ENCODE data around the gene IP6K3.

The IP6K3 gene

DNA sequence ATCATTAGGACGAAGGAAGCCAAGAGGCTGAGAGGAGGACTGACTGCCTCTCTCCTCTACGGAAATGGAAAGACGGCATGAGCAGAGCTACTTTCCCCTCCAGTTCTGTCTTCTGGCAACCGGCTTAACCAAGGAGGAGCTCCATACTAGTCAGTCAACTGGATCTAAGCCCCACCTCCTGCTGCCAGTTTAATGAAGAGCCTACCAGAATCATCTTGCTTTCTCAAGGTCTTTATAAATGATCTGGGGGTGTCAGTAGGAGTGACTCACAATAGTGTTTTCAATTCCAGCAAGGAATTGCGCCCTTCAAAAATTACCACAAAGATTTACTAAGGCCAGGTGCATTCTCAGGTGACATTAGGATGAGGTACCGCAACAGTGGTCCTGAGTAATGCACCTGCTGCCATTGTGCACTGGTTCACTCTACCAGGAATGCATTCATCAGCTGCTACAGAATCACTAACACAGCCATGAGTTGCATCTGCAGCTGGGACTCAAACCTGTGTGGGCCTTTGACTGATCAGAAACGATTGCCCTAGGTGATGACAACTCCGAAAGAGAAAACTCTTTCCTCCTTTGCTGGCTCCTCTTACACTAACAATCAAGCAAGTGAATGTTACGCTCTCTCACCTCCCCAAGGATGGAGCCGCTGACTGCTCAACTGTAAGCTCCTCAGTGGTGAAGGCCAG is 38.0 kb downstream of the IP6K3 start:
- DNase-seq (ENCODE audit: extremely low read depth, low read depth), result no peak
- H3K4me3 ChIP-seq (replicated peaks; ENCODE audit: low read depth, low read length), result no peak overlapping the region
- TF ChIP-seq, protein P1, sequence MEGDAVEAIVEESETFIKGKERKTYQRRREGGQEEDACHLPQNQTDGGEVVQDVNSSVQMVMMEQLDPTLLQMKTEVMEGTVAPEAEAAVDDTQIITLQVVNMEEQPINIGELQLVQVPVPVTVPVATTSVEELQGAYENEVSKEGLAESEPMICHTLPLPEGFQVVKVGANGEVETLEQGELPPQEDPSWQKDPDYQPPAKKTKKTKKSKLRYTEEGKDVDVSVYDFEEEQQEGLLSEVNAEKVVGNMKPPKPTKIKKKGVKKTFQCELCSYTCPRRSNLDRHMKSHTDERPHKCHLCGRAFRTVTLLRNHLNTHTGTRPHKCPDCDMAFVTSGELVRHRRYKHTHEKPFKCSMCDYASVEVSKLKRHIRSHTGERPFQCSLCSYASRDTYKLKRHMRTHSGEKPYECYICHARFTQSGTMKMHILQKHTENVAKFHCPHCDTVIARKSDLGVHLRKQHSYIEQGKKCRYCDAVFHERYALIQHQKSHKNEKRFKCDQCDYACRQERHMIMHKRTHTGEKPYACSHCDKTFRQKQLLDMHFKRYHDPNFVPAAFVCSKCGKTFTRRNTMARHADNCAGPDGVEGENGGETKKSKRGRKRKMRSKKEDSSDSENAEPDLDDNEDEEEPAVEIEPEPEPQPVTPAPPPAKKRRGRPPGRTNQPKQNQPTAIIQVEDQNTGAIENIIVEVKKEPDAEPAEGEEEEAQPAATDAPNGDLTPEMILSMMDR (IDR thresholded peaks at IDR 0.05; ENCODE audit: low read depth, low read length, missing control alignments), result no peak

DNA sequence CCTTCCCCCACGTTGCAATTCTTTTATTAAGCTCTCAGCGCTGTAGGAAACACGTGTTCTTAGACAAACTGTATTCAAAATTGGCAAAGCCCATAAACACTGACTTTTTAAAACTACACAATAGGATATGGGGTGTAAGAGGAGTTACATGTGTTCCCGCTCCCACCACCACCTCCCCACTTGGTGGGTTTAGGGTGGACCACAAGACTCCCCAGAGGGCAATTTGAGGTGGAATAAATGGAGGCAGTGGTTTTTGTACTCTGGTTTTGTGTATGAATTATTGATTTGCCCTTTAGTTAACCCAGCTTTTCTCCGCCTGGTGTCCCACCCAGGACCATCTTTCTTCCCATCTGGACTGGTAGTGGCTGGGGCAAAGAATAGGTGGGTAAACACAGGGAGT is 38.9 kb downstream of the IP6K3 start:
- no peak overlapping the region for H3K4me3 ChIP-seq (replicated peaks; ENCODE audit: low read depth, low read length)
- TF ChIP-seq, protein P1 (IDR thresholded peaks at IDR 0.05; ENCODE audit: low read depth, low read length, missing control alignments), result no peak
- DNase-seq (ENCODE audit: extremely low read depth, low read depth), result no peak

- no peak for DNase-seq (ENCODE audit: extremely low read depth, low read depth)
- no peak overlapping the region for H3K4me3 ChIP-seq (replicated peaks; ENCODE audit: low read depth, low read length)
- TF ChIP-seq, protein P1 (IDR thresholded peaks at IDR 0.05; ENCODE audit: low read depth, low read length, missing control alignments), result no peak
These were observed 40.6 kb downstream of the IP6K3 start for GRCh38 chr6:33705955-33706725.

- DNase-seq (ENCODE audit: extremely low read depth, low read depth), result no peak
- TF ChIP-seq, protein P1 (IDR thresholded peaks at IDR 0.05; ENCODE audit: low read depth, low read length, missing control alignments), result no peak
- H3K4me3 ChIP-seq (replicated peaks; ENCODE audit: low read depth, low read length), result no peak overlapping the region
These were observed 41.3 kb downstream of the IP6K3 start for GRCh38 chr6:33705268-33705885.

GRCh38 chr6:33704215-33705066 is 42.3 kb downstream of the IP6K3 start:
- H3K4me3 ChIP-seq (replicated peaks; ENCODE audit: low read depth, low read length), result no peak overlapping the region
- no peak for DNase-seq (ENCODE audit: extremely low read depth, low read depth)
- TF ChIP-seq, protein P1 (IDR thresholded peaks at IDR 0.05; ENCODE audit: low read depth, low read length, missing control alignments), result no peak

- TF ChIP-seq, protein P1 (IDR thresholded peaks at IDR 0.05; ENCODE audit: low read depth, low read length, missing control alignments), result peak; percentile 49
- H3K4me3 ChIP-seq (replicated peaks; ENCODE audit: low read depth, low read length), result no peak overlapping the region
- DNase-seq (ENCODE audit: extremely low read depth, low read depth), result no peak
These were observed 44.2 kb downstream of the IP6K3 start for GRCh38 chr6:33702345-33702977.

All from HFF-Myc (cell line).